NCI-H146 treated with DMSO at 0.1 percent for 48 hours (cell line): ENCODE results near the gene TSSK6.

Experiments used
- DNase-seq: peaks from one replicate; lab custom pipeline; 2025; ENCODE audit not compliant: unreplicated experiment; lab: John Stamatoyannopoulos, UW

TSSK6 gene

DNA sequence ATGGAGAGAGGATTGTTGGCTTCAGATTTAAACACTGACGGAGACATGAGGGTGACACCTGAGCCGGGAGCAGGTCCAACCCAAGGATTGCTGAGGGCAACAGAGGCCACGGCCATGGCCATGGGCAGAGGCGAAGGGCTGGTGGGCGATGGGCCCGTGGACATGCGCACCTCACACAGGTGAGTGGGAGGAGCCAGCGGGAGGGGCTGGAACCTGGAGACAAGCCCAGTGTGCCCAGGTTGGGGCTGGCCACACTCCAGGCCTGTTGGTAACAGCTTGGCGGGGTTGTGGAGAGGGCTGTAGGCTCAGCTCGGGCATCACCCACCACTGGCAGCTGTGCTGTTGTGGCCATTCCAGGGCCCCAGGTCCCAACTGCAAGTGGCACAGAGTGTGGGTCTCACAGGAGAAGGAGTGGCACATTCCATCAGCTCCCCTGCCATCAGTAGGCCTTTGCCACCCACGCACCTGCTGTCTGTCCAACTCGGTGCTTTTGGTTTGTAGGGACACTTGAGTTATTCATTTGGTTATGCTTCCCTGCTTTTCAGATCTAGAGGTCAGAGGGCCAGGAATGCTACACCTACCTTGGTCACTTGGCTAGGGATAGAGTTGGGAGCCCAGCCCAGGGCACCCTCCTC, 49.8 kb downstream of the TSSK6 start:
- no peak for DNase-seq

DNA sequence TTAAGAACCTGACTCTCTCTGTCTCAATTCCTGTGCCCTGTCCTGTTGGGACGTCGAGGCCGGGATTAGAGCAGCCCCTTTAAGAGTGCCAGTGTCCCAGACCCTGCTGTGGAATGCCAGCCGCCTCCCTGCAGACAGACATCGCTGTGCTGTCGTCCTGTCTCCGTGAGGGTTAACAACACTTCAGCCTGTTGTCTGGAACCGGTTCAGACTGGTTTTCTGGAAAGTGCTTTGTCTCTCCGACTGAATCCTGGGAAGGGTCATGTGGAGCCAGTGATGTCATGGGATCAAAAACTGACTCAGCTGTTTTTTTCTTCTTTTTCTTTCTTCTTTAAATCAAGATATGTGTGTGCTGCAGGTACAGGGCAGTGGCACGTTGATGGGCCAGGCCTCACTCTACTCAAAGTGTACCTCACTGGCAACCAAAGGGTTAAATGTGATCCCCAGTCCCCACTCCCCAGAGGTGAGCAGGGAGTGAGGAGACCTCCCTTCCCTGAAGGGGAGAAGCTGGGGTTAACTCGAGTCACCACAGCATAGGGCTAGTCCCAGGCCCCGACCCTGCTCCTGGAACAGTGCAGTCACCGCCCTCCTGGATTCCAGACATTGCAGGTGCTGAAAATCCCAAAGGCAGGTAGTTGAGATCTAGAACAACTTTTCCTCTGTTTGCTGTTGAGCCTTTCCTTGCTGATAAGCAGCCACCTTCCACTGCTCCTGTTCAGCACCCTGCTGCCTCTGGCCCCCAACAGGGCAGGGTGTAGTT, 50.8 kb downstream of the TSSK6 start:
- no peak for DNase-seq
